HG03159 (cell line): Measurements from ENCODE around the gene AMELY.
"Not testable (repeated sequence)": the region's sequence is repeated elsewhere in the genome, so short reads cannot be mapped to it uniquely, and the experiment has no call there.

Source experiments
- ATAC-seq: cut with Tn5 transposase; IDR thresholded peaks from one replicate; pipeline ENCODE4 v1.9.1; 2021; ENCODE audit warnings: mild to moderate bottlenecking, moderate library complexity; ENCODE audit not compliant: unreplicated experiment

The AMELY gene, protein sequence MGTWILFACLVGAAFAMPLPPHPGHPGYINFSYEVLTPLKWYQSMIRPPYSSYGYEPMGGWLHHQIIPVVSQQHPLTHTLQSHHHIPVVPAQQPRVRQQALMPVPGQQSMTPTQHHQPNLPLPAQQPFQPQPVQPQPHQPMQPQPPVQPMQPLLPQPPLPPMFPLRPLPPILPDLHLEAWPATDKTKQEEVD

GRCh38 chrY:6911253-6911881 lies at the start of gene AMELY:
Gene AMELY, minus strand, starts transcription at chrY:6911752. Its CDS starts 39,144 bp downstream, at chrY:6872608.
- no peak for ATAC-seq

DNA sequence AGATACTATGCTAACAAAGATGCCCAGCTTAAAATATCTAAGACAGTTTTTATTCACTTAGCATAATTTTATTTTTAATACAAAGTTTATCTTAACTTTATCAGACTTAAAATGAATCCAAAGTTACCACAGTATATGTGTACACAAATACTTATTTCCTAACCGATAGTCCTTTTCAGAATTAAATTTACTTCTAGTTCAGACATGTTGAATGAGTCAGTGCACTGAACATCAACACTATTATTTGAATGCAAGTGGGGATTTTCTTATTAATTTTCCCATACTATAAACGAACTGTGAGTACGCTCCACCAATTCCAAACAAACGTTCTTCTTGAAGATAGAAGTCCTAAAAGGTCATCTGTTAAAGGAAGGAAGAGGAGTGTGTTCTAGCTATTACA lies 38.4 kb upstream of the AMELY start:
- ATAC-seq = no peak

DNA sequence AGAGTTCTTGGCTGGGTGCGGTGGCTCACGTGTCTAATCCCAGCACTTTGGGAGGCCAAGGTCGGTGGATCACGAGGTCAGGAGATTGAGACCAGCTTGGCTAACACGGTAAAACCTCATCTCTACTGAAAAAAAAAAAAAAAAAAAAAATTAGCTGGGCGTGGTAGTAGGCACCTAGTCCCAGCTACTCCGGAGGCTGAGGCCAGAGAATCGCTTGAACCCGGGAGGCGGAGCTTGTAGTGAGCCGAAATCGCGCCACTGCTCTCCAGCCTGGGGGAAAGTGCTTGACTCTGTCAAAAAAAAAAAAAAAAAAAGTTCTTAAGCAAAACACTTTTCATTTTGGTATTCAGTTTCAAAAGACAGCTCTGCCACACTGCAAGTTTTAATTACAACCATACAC lies 36.8 kb upstream of the AMELY start:
- ATAC-seq = no peak

DNA sequence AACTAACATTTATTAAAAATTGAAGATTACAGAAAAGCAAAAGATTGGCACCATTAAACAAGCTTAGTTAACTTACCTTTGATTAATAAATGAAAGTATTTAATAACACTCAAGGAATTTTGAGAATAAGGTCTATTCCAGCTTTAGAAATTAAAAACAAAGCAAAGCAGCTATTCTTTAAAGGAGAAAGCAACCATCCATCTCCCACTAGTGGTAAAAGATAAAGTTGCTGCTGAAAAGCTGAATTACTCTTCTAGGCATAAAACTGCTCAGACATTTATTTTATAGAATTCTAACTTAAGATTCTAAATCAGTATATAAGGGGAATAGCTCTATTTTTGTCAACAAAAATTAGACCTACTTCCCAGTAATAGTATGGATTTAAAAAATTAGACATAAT lies 36.1 kb upstream of the AMELY start:
- ATAC-seq = no peak

- no peak for ATAC-seq
These were observed 23.9 kb upstream of the AMELY start for GRCh38 chrY:6935497-6935896.

GRCh38 chrY:6931779-6932396 lies 20.3 kb upstream of the AMELY start:
- no peak for ATAC-seq

DNA sequence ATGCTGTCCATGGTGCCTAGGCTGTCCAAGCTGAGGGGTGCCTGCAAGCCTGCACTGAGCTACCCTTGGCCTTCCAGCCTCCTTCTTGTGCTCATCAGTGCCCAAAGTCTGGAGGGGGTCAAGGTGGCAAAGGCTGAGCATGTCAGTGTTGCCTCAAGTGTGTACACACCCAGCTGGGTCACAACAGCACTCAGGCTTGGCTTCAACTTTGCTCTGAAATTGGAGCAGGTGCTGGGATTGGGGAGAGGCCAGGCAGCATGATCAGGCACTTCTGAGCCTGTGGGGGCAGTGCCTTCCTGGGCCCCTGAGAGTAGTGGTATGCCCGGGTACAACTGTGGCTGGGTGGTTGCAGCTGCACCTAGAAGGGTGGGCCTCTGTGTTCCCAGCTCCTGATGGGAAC lies 17.7 kb upstream of the AMELY start:
- no peak for ATAC-seq

DNA sequence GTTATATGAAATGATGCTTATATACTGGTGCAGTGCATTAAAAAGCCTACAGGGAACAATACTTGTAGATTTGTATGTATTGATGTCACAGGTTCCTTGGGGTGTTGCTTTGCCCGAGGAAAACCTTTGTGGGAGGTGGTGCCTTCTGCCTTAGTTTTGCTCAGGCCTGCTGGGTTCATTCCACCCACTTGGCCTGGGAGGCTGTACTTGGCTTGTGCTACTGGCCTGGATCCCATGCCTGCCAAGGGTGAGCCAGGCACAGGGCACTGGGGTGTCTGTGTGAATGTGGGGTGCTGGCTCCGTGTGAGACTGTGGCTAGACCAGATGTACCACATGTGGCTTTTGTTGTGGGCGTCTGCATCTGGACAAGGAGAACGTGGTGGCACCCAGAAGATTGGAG lies 16.7 kb upstream of the AMELY start:
- ATAC-seq = no peak

DNA sequence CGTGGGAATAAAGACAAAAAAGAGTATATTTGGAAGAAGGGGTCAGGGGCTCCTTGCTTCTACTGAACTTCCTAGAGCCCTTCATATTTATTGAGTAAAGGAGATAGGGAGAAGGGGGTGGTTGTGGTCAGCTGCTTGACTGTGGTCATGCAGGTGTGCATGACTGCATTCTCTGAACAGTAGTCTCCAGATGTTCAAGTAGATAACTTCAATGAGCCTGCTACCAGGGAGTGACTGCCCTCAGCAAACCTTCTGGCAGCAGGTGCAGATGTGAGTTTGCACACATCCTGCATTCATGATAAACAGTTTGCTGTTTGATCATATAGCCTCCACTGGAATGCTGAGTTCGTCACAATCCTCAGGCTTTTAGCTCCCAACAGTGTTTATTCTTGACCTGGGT lies 9.5 kb upstream of the AMELY start:
- ATAC-seq = no peak

DNA sequence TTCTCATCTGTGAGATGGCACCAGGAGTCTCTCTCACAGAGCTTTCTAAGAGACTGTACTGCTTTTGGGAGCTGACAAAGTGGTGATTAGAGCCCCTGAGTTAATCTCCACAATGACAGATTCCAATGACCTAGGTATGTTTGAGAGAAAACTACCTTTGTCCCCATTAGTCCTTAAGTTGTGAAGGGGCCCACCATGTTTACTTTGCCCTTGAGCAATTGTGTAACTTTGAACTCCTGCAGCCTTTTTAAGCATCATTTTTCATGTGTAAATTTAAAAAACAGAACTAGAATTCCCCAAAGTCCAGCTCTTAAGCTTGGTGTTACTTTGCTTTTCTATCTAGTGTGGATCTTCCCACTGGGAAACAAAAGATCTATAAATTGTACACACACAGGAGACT lies 1.8 kb upstream of the AMELY start:
- ATAC-seq = no peak

DNA sequence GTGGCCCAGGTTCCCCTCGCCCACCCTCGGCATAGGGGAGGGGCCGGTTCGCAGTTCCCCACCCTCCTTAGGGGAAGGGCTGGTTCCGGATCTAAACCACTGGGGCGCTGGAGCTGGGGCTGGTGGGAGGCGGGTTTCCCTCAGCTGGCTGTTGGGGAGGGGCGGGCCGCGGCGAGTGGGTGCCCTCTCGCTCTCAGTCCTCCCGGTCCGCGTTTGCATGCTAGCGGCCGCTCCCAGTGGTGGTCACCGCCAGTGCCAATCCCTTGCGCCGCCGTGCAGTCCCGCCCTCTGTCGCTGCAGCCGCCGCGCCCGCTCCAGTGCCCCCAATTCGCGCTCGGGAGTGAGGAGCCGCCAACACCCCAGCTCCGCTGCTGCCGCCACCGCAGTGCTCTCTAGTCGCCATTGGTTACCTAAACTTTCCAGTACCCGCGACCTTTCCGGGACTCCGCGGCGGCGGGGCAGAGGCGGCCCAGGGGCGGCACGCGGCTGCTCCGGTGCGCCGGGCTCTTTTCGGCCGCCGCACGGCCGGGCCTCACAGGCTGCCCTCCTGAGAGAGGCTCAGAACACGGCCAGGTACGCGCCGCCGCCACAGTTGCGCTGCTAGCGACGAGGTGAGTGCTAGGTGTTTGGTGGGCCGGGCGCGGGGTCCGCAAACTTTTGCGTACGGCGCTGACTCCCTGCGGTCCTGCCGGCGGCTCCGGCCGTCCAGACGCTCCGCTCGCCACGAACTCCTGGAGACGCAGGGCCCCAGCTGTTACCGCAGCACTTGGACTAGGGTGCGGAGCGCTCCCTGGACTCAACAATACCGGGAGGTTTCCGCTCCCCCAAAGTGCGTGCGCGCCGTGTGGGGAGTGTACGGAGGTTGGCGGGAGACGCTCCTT lies 940 bp downstream of the AMELY start, which contains the start of gene TBL1Y:
TSS of gene TBL1Y (plus strand) at position 326 of the 881 bp plus-strand sequence. CDS start 114,388 bp downstream, outside the sequence.
- no peak for ATAC-seq

- no peak for ATAC-seq
These were observed 1.7 kb downstream of the AMELY start for GRCh38 chrY:6909856-6910255.

DNA sequence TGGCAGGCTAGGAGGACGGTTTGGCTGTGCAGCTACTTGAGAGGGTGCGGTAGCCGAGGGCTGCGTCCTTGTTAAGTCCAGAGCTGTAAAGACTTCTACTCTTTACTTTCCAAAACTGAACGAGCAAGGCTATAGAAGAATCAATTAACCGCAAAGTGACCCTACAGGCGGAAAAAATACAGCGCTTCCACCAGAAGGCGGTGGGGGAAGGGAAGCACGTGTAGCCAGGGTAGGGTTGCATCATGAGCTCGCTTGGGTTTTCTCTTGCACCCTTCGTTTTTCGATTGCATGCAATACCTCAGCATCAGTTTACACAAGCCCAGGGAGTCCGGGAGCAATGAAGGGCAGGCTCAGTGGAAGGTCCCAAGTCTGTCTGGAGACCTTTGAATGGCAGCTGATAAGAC lies 2.4 kb downstream of the AMELY start:
- no peak for ATAC-seq

- not testable (repeated sequence) for ATAC-seq
These were observed 3.5 kb downstream of the AMELY start for GRCh38 chrY:6908021-6908420.

DNA sequence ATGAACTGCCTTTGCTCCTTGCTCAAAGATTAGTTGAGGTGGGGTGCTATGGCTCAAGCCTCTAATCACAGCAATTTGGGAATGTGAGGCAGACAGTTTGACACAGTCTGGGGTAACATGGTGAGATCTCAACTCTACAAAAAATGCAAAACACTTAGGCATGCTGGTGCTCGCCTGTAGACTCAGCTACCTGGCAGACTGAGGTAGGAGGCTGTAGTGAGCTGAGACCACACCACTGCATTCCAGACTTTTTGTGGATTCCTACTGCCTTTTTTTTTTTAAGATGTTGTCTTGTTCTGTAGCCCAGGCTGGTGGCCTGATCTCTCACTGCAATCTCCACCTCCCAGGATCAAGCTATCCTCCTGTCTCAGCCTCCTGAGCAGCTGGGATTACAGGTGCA lies 4.0 kb downstream of the AMELY start:
- no peak for ATAC-seq

- not testable (repeated sequence) for ATAC-seq
These were observed 9.4 kb downstream of the AMELY start for GRCh38 chrY:6902116-6902515.

DNA sequence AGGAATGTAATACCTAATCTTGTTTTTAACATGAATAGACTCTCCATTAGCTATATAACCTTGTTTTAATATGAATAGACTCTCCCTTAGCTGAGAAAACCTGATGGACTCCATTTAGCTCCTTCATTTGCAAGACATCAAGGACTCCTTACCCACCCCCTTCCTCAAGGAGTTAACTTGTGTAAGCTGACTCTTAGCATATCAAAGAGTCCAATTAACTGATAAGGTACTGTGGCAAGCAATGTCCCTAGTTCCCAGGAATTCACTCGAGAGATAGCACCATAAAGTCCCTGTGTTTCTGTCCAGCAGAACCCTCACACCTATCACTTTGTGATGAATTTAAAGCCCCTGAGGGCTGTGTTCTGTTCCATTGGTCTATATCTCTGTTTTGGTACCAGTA lies 16.3 kb downstream of the AMELY start:
- no peak for ATAC-seq

GRCh38 chrY:6894496-6894895 lies 17.1 kb downstream of the AMELY start:
- ATAC-seq = no peak

- ATAC-seq = no peak
These were observed 62.2 kb downstream of the AMELY start for GRCh38 chrY:6849384-6849783.

DNA sequence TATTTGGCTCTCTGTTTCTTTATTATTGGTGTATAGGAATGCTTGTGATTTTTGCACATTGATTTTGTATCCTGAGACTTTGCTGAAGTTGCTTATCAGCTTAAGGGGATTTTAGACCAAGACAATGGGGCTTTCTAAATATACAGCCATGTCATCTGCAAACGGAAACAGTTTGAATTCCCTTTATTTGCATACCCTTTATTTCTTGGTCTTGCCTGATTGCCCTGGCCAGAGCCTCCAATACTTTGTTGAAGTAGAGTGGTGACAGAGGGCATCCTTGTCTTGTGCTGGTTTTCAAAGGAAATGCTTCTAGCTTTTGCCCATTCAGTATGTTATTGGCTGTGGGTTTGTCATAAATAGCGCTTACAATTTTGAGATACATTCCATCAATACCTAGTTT lies 68.9 kb downstream of the AMELY start:
- not testable (repeated sequence) for ATAC-seq
